HG03139 (cell line): ENCODE results near the gene TM2D3.
"Not testable (repeated sequence)": the region's sequence is repeated elsewhere in the genome, so short reads cannot be mapped to it uniquely, and the experiment has no call there.

ENCODE experiments used
- ATAC-seq: cut with Tn5 transposase; IDR thresholded peaks from one replicate; pipeline ENCODE4 v1.9.1; 2021; ENCODE audit not compliant: unreplicated experiment

Gene TM2D3

GRCh38 chr15:101657968-101658784 is 6.0 kb upstream of the TM2D3 start:
- no peak for ATAC-seq

GRCh38 chr15:101657171-101657570 is 5.0 kb upstream of the TM2D3 start:
- no peak for ATAC-seq

- ATAC-seq = not testable (repeated sequence)
Measured at GRCh38 chr15:101654624-101655337, 2.6 kb upstream of the TM2D3 start.

DNA sequence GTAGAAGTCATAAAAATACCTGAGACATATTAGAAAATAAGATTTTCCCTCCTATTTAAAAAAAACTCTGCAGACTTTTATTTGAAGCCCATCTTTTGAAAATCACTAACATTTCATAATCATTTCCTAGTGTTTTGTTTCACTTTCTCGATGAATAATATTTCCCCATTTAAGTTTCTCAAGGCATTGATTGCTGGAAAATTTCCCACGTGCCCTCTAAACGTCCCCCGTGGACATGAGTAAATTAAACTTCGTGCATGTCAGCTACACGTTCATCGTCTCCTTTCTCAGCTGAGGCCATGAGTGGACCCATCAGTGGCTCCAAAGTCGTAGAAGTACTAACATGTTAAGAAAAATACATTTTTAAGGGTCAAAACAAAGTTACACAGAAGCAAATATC is 2.0 kb upstream of the TM2D3 start:
- no peak for ATAC-seq

DNA sequence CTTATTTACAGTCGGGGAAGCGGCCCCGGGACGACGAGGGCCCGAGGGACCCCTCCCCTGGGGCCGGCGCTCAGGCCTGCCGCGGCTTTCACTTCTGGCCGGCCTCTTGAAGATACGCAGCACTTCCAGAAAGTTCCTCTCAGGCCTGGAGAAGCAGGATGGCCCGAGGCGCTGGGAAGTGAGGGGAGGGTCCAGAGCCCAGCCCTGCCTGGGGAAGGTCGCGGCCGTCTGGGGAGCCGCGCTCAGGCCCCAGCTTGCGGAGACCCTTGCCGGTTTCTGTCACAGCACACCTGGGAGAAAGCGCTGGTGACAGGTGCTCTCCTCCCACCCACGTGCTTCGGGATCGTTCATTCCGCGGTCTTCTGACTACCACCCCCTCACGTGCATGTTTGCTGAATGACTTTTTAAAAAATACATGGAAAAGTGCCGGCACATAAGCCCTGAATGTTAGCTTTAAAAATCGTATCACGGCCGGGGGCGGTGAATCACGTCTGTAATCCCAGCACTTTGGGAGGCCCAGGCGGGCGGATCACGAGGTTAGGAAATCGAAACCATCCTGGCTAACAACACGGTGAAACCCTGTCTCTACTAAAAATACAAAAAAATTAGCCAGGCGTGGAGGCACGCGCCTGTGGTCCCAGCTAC is 727 bp upstream of the TM2D3 start:
- ATAC-seq = no peak

- ATAC-seq = peak; percentile 43
Measured at GRCh38 chr15:101651554-101652097, 555 bp downstream of the TM2D3 start.

DNA sequence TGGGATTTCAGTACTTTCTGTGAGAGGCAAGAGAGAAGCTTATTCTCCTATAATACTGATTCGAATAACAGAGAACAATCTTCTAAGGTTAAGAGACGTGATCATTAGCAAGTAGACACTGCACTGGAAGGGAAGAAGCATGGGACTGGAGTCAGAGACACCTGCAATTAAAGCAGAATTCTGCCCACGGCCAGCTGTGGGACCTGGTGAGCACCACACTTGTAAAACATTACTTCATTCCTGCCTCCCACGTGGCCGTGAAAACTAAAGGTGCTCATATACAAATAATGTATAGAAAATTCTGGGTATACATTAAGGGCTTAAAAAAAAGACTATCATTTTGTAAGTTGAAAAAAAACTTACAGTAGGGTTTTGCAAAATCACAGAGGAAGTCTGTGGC is 2.0 kb downstream of the TM2D3 start:
- ATAC-seq = no peak

GRCh38 chr15:101648356-101648755 is 3.8 kb downstream of the TM2D3 start:
- no peak for ATAC-seq

GRCh38 chr15:101647251-101647650 is 4.9 kb downstream of the TM2D3 start:
- ATAC-seq = no peak

GRCh38 chr15:101646672-101647071 is 5.5 kb downstream of the TM2D3 start:
- ATAC-seq = no peak

- ATAC-seq = no peak
Measured at GRCh38 chr15:101642361-101642760, 9.8 kb downstream of the TM2D3 start.

- ATAC-seq = peak; percentile 55
Measured at GRCh38 chr15:101641894-101642293, 10.3 kb downstream of the TM2D3 start.

DNA sequence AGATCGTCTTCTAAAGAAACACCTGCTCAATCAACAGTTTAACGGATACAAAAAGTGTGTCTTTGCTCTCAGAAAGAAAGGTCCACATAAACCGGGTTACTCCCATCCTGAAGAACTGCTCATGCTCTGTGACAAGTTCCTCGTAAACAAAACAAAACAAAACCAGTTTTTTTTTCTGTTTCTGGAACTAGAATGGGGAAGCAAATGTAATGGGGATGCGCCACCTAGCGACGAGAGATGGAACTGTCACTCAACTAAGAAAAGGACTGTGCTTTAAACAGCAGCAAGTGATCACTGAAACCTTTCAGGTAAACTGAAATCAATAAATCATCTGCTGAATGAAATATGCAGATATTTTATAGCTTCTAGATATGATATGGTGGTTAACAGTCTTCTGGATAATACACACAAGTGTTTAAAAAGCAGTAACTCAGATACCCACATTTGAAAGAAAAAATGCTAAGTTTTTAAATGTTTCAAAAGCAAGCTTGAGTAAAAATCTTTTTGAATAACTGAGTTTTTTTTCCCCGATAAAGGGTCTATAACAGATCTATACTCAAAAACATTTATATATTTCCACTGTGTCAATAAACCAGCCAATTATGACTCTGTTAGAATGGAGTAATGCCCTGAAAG is 10.9 kb downstream of the TM2D3 start:
- ATAC-seq = no peak

- ATAC-seq = no peak
Measured at GRCh38 chr15:101639667-101640066, 12.5 kb downstream of the TM2D3 start.

DNA sequence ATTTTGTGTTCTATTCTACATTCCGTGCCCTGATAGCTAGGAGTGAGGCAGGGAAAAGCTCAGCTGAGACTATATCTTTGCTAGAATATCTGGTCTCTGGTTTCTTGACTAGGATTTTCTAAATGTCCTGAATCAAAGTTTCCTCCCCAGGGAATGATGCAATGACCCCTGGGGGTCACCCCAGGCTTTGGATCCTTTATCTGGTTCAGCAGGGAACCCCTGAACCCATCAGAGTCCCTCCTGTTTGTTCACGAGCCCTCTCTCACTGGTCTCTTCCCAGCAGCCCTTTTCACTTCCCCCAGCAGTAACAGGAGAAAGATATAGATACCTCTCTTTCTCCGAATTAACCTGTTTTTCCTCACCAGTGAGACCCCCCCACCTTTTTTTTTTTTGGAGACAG is 14.3 kb downstream of the TM2D3 start:
- ATAC-seq = no peak

GRCh38 chr15:101637516-101637915 is 14.7 kb downstream of the TM2D3 start:
- no peak for ATAC-seq

DNA sequence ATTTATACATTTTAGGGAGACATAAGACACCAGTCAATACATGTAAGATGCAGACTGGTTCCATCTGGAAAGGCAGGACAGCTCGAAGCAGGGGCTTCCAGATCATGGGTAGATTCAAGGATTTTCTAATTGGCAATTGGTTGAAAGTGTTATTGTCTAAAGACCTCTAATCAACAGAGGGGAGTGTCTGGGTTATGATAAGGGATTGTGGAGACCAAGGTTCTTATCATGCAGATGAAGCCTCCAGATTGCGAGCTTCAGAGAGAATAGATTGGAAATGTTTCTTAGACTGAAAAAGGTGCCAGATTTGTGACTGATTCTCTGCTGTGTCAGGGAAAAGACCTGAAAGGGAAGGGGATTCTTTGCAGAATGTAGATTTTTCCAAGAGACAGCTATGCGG is 15.1 kb downstream of the TM2D3 start:
- no peak for ATAC-seq

DNA sequence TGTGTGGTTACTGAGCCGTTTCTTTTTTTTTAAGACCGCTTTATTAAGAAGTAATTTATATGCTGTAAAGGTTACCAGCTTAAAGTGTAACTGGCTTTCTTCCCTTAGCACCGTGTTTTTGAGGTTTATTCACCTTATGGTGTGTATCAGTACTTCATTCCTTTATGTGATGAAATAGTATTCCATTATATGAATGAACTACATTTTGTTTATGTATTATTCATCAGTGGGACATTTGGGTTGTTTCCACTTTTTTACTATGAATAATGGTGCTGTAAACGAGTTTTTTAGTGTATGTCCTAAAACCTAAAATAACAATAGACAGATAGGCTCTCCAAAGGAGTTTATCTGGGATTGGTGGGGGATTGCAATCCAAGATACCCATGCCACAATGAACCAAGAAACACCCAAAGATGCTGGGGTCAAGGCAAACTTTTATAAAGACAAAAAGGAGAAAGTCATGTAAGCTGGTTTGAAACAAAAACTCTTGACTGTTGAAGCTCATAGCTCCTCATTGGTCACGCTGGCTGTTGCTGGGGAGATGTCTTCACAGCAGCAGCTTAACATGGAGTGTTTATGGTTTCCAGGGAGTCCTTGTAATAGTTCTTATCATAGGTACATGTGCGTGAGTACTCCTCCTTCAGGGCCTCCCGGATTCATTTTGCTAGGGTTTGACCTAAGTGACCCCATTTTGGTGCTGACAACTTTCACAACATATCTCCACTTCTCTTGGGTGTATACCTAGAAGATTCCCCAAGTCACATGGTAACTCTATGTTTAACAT is 16.0 kb downstream of the TM2D3 start:
- no peak for ATAC-seq

DNA sequence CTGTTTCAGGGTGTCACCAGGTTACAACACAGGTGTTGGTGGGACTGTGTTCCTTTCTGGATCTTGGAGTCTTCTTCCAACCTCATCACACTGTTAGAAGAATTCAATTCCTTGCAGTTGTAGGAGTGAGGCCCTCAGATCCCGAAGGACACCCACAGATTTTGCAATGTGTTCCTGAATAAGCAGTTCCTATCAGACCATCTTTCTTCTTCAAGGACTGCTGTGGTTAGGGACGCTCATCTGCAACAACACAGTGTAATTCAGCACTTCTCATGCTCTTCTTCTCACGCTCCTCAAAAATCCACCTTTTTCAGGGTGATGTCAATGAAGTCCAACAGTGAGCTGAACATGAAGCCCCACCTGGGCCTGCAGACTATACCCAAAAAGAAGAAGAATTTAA is 18.8 kb downstream of the TM2D3 start:
- no peak for ATAC-seq

GRCh38 chr15:101626729-101627128 is 25.5 kb downstream of the TM2D3 start:
- ATAC-seq = not testable (repeated sequence)
